NCI-H2196 treated with DMSO at 0.1 percent for 48 hours (cell line): ENCODE data around the gene PKIG.

Experiments used
- DNase-seq: peaks from one replicate; lab custom pipeline; 2025; ENCODE audit not compliant: unreplicated experiment; lab: John Stamatoyannopoulos, UW

Gene PKIG

DNA sequence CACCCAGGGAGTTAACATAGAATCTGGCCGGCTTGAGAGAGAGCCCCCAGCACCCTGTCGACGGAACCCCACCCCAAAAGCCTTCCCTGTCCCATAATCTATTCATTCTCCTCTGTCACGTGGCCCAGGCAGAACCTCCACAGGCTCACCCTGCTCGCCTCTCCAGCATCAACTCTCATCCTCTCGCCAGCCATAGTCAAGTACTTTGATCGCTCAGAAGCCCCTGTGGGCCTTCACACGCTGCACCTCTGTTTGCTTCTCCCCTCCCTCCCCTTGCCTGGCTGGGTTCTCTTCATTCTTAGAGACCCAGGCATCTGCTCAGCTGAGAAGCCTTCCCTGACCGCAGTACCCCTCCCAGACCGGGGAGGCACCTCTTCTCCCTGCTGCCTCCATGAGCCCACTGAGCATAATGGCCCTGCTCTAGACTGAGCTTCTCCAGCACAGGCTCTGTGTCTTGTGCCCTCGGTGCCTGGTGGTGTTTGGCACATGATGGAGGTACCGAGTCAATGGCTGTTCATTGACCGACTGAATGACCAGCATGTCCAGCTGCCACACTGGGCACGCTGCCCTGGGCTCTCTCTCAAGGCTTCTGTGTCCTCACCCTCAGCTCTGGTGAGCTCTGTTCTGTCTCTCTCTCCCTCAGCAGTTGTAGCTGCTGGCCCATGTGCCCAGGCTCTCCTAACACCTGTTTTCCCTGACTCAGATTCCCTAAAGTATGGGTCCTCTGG is 33.7 kb downstream of the PKIG start:
- no peak for DNase-seq

- no peak for DNase-seq
Measured at GRCh38 chr20:44616604-44616964, 34.2 kb downstream of the PKIG start.

DNA sequence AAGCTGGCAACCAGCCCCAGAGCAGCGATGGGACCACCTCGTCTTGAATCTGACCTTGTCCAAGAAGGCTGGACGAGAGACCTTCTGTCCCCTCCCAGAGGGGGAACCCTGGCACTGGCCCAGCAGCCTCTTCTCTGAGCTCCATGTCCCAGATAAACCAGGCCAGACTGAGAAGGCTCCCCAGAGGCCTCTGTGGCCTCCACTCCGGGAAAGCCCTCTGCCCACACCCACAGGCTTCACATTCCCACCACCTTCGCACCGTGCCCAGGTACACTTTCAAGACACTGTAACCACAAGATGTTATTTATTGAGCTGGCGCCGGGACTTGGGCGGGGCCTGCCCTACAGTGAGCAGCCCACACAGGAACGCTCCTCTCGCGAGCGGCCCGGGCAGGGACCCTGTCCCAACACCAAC is 35.9 kb downstream of the PKIG start:
- no peak for DNase-seq

- DNase-seq, result no peak
Measured at GRCh38 chr20:44619294-44619693, 36.9 kb downstream of the PKIG start.

DNA sequence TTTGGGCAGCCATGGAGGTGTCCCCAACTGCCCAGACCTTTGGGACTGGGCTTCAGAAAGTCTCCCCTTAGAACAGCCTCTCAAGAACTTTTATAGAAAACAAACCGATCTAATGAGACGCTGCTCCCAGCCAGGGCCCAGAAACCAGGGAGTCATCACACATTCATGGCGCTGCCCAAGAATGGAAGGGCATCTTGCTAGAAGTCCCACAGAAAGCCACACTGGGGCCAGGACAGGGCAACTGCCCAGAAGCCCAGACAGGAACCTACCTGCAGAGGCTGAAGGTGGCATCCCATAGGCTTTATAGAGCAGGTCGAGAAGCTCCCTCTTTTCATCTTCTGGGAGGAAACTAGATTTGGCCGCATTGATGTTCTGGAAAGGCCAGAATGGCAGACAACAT is 37.7 kb downstream of the PKIG start:
- no peak for DNase-seq

DNA sequence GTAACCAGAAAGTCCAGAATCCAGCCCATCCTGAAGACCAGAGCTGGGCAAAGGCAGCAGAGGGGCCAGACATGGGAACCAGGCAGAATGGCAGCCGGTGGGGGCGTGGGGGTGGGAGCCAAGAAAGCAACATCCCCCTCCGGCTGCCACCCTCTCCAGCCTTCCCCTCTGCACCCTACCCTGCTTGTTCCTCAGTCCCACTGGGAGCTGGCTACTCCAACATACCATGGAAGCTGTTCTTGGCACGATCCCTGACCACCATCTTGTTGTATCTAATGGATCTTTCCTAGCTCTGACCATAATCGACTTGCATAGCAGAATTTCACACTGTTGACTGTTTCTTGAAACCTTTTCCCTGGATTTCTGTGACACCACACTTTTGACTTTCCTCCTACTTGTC is 38.9 kb downstream of the PKIG start:
- DNase-seq, result no peak

- no peak for DNase-seq
Measured at GRCh38 chr20:44621939-44622338, 39.6 kb downstream of the PKIG start.

DNA sequence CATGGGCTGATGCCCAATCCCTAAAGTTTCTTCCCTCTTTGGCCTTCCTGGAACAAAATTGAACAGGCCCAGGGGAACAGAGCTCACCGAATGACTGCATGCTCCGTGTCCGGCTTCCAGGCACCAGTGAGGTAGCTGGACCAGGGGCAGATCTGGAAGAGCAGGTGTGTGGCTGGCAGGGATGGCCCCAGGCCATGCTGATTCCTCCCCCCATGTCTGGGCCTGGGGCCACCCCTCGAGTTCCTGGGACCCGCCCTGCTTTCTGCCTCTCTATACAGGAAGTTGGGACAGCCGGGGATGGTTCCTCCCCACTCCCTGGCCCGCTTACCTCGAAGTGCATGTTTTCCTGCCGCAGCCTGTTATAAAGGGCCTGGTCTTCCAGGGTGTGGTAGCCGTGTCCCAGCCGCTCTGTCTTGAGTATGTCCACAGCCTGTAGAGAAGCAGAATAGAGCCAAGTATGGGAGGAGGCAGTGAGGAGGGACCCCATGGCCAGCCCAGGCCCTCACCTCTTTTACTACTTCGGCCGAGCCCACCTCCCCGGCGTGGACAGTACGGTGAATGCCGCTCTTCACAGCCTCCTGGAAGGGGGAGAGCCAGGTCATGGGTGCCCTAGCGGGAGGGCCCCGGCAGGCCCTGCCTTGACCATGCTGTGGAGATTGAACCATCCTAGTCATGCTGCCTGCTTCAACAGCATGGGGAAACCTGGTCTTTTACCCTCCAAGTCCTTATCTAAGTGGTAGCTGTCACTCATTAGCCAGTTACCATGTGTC is 40.3 kb downstream of the PKIG start:
- no peak for DNase-seq

GRCh38 chr20:44624152-44624551 is 41.8 kb downstream of the PKIG start:
- no peak for DNase-seq

DNA sequence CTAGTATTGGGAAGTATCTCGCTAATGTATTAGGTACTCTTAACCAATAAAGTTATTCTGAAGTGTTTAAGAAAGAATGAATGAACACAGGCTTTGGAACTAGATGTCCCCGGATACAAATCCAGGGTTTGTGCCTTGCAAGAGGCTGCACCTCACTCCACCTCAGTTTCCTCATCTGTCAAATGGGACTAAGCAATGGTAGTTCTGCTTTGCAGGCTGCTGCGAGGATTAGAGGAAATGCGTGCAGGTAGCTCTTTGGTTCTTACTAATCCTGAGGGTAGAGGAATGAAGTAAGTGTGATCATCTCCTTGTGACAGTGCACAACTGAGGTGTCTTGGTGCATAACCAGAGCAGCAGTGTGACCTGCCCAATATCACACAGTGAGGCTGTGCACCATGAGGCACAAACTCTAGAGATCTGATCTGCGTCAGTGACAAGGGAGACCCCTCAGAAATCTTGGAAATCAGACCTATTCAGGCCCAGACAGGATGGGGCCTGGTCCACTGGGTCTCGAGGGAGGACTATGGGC is 42.4 kb downstream of the PKIG start:
- no peak for DNase-seq

- DNase-seq, result no peak
Measured at GRCh38 chr20:44625361-44625760, 43.0 kb downstream of the PKIG start.

DNA sequence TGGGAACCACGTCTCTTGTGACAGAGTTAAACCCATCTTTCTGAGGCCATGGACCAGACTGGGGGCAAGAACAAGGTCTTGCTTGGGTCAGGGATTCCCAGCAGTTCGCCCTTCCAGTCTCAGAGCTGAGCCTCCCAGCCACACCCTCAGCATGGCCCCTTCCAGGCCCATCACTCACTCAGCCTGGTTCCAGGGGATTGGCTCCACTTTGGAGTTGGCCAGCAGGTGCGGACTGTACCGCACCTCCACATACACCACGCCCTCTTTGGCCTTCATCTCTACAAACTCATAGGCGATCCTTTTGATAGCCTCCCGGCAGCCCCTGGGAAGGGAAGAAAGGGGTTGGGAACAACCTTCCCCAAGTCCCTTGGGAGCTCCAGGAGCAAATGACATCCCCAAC is 43.9 kb downstream of the PKIG start:
- no peak for DNase-seq

- DNase-seq, result no peak
Measured at GRCh38 chr20:44627364-44628010, 45.1 kb downstream of the PKIG start.

GRCh38 chr20:44629017-44629385 is 46.6 kb downstream of the PKIG start:
- no peak for DNase-seq

DNA sequence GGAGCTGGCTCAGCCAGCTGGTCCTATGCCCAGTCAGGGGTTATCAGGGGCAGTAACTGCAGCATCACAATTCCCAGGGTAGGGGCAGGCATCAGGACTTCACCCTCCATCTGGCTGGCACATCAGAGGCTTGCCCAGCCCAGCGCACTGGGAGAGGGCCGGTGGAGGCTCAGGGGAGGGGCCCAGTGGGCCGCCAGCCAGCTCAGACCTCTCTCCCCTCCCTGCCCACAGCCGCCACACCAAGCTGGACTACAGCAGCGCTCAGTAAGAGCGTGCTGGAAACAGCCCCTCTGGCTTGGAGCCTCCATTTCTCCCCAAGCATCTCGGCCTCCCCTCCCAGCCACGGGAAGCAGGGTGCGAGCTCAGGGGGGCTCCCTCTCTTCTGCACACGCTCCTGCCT is 47.2 kb downstream of the PKIG start:
- no peak for DNase-seq

- no peak for DNase-seq
Measured at GRCh38 chr20:44630297-44630696, 47.9 kb downstream of the PKIG start.

- DNase-seq, result no peak
Measured at GRCh38 chr20:44632103-44632752, 49.8 kb downstream of the PKIG start.

GRCh38 chr20:44633187-44633810 is 50.9 kb downstream of the PKIG start:
- DNase-seq, result no peak

GRCh38 chr20:44633872-44634600 is 51.7 kb downstream of the PKIG start:
- DNase-seq, result no peak

DNA sequence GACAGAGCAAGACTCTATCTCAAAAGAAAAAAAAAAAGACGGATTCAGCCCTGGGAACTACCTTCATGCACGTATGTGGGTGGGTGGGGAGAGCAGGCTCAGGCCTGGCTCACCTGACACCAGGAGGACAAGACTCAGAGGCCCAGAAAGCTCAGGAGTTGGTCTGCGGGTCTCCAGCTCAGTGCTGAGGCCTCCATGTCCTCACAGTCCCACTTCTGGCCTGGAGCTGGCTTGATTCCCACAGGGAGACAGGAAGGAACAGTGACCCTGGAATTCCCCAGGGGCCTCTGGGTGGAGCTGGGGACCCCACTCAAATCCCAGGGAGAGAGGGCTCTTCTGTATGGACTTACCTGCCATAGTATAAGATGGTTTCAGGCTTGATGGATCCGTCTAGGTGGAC is 53.5 kb downstream of the PKIG start:
- DNase-seq, result no peak
